ENCODE results near the gene DGUOK.
A peak's percentile ranks its signal among the peaks of the same experiment; 100 is the strongest.

Gene DGUOK

DNA sequence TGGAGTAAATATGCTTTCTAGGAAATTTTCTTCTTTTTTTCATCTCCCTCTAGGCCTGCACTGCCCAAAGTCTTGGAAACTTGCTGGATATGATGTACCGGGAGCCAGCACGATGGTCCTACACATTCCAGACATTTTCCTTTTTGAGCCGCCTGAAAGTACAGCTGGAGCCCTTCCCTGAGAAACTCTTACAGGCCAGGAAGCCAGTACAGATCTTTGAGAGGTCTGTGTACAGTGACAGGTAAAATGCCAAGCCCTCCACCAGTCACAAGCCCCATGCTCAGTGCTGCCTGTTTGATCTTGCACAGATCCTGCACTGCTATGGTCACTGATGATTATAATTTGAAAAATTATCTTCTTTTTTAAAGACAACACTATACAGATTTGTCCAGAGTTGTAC is 20.0 kb downstream of the DGUOK start:
- Histone ChIP-seq H3K4me2 (ENCODE audit: low read length) (no peak overlapping the region), H3K79me2 (ENCODE audit: control insufficient read depth, insufficient read depth, low read length, poor library complexity) (no peaks in the 10 kb centered on the region), H2BK5ac (ENCODE audit: low read depth, low read length, poor library complexity) (no peak overlapping the region), H3K4me1 (ENCODE audit: control insufficient read depth in 1 of 2, insufficient read depth in 2 of 2, low read length in 2 of 2) (peaks cover 0 to 2% of the 10 kb centered on the region in 2 experiments), H4K91ac (ENCODE audit: low read depth, low read length) (no peak overlapping the region), H3K27ac (ENCODE audit: low read depth, low read length) (no peak overlapping the region), H3K27me3 (ENCODE audit: insufficient read depth, low read length) (no peaks in the 10 kb centered on the region), H3K4ac (ENCODE audit: low read depth, low read length) (no peak overlapping the region), H3K79me1 (ENCODE audit: low read length) (no peaks in the 10 kb centered on the region), H2AFZ (ENCODE audit: insufficient read depth, low read length, poor library complexity) (no peak overlapping the region), H3K18ac (ENCODE audit: low read length) (no peak overlapping the region), H4K8ac (ENCODE audit: low read depth, low read length) (no peak overlapping the region), H3K4me3 (ENCODE audit: low read depth, low read length) (no peak overlapping the region), H3K36me3 (ENCODE audit: control insufficient read depth in 1 of 2, insufficient read depth in 2 of 2, low read length in 2 of 2) (peaks cover 17 to 32% of the 10 kb centered on the region in 2 experiments), H2AK5ac (ENCODE audit: low read length) (no peak overlapping the region), H3K23ac (ENCODE audit: low read length) (no peak overlapping the region), H3K9ac (ENCODE audit: low read length) (no peak overlapping the region), H2BK12ac (ENCODE audit: low read length) (no peak overlapping the region), H4K12ac (ENCODE audit: low read depth, low read length) (no peak overlapping the region), H3K14ac (ENCODE audit: low read length) (no peak overlapping the region), H3K9me3 (ENCODE audit: insufficient read depth, low read depth, low read length) (no peaks in the 10 kb centered on the region), H2BK120ac (ENCODE audit: insufficient read depth, low read length, poor library complexity) (no peak overlapping the region)
- no peak for DNase-seq
- WGBS (ENCODE audit: extremely low coverage, insufficient coverage, insufficient read length): no CpG with 5 or more reads among the region's 3 CpGs

DNA sequence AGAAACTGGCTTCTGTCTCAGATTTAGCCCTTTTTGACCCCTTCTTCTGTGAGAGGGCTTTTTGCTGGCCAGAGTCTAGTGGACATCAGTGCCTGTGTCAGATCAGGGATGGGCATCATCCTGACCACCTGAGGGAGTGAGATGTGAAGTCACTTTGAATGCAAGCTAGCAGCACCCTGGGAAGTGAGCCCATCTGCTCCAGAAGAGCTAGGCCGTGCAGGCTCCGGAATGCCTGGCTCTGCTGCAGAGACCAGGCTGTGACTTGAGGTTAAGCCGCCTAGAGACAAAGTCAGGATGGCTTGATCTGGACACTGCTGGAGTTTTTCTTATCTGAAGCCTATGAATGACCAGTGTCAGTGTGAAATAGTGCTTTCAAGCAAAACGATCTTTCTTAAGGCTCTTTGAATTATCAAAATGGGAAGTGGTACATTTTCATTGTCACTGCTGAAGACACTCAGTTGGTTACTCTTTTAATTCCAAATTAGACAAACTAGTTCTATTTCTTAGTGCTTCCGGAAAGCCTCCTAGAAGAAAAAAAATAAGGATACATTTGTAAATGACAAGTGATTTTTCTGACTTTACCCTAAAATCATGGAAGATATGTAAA is 20.8 kb downstream of the DGUOK start:
- H2BK12ac ChIP-seq (ENCODE audit: low read length): no peak overlapping the region
- WGBS (ENCODE audit: extremely low coverage, insufficient coverage, insufficient read length): no CpG with 5 or more reads among the region's 5 CpGs
- no peaks in the 10 kb centered on the region for H3K9me3 ChIP-seq (ENCODE audit: insufficient read depth, low read depth, low read length)

DNA sequence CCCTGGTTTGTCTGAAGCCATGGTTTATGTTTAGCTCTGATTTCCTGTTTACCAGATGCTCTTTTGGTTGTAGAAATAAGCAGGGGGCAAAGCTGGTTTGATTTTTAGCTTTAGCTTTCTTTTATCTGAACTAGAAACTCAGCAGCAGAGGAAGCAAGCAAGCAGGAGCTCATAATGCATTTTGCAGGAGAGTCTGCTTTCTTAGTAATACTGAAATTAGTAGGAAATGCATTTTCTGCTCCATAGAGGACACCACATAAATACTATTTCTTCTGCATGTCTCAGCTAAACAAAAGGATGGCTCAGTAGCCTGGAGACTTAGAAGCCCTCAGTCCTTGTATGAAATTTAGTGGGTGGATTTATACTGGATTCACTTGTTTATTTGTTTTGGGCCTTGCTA is 23.1 kb downstream of the DGUOK start:
- no peak overlapping the region for H3K4me3 ChIP-seq (ENCODE audit: low read depth, low read length)
- no peaks in the 10 kb centered on the region for H3K79me1 ChIP-seq (ENCODE audit: low read length)
- H3K9me3 ChIP-seq (ENCODE audit: insufficient read depth, low read depth, low read length): no peaks in the 10 kb centered on the region
- no peak overlapping the region for H3K4ac ChIP-seq (ENCODE audit: low read depth, low read length)
- H2BK5ac ChIP-seq (ENCODE audit: low read depth, low read length, poor library complexity): no peak overlapping the region
- no peak overlapping the region for H4K91ac ChIP-seq (ENCODE audit: low read depth, low read length)
- H2AFZ ChIP-seq (ENCODE audit: insufficient read depth, low read length, poor library complexity): no peak overlapping the region
- H3K36me3 ChIP-seq (ENCODE audit: control insufficient read depth in 1 of 2, insufficient read depth in 2 of 2, low read length in 2 of 2): peaks cover 26 to 53% of the 10 kb centered on the region in 2 experiments
- no peaks in the 10 kb centered on the region for H3K27me3 ChIP-seq (ENCODE audit: insufficient read depth, low read length)
- H3K14ac ChIP-seq (ENCODE audit: low read length): no peak overlapping the region
- no peak overlapping the region for H3K27ac ChIP-seq (ENCODE audit: low read depth, low read length)
- H3K18ac ChIP-seq (ENCODE audit: low read length): no peak overlapping the region
- no peaks in the 10 kb centered on the region for H3K4me1 ChIP-seq (ENCODE audit: control insufficient read depth in 1 of 2, insufficient read depth in 2 of 2, low read length in 2 of 2)
- H2BK120ac ChIP-seq (ENCODE audit: insufficient read depth, low read length, poor library complexity): no peak overlapping the region
- no peak overlapping the region for H4K8ac ChIP-seq (ENCODE audit: low read depth, low read length)
- no peak overlapping the region for H3K4me2 ChIP-seq (ENCODE audit: low read length)
- no peak overlapping the region for H2AK5ac ChIP-seq (ENCODE audit: low read length)
- no peaks in the 10 kb centered on the region for H3K79me2 ChIP-seq (ENCODE audit: control insufficient read depth, insufficient read depth, low read length, poor library complexity)
- DNase-seq: no peak
- H3K9ac ChIP-seq (ENCODE audit: low read length): no peak overlapping the region
- H4K12ac ChIP-seq (ENCODE audit: low read depth, low read length): no peak overlapping the region
- H3K23ac ChIP-seq (ENCODE audit: low read length): no peak overlapping the region
- H2BK12ac ChIP-seq (ENCODE audit: low read length): no peak overlapping the region

More for the DNA sequence above, 20.8 kb downstream of the DGUOK start:
- no peak overlapping the region for H3K4ac ChIP-seq (ENCODE audit: low read depth, low read length)
- no peak overlapping the region for H3K23ac ChIP-seq (ENCODE audit: low read length)
- H3K14ac ChIP-seq (ENCODE audit: low read length): no peak overlapping the region
- H2BK120ac ChIP-seq (ENCODE audit: insufficient read depth, low read length, poor library complexity): no peak overlapping the region
- no peak overlapping the region for H4K12ac ChIP-seq (ENCODE audit: low read depth, low read length)
- H3K36me3 ChIP-seq (ENCODE audit: control insufficient read depth in 1 of 2, insufficient read depth in 2 of 2, low read length in 2 of 2): peaks cover 20 to 40% of the 10 kb centered on the region in 2 experiments
- DNase-seq: no peak
- H3K79me2 ChIP-seq (ENCODE audit: control insufficient read depth, insufficient read depth, low read length, poor library complexity): no peaks in the 10 kb centered on the region
- no peak overlapping the region for H3K27ac ChIP-seq (ENCODE audit: low read depth, low read length)
- no peak overlapping the region for H2AK5ac ChIP-seq (ENCODE audit: low read length)
- H2AFZ ChIP-seq (ENCODE audit: insufficient read depth, low read length, poor library complexity): no peak overlapping the region
- H3K27me3 ChIP-seq (ENCODE audit: insufficient read depth, low read length): no peaks in the 10 kb centered on the region
- H3K79me1 ChIP-seq (ENCODE audit: low read length): no peaks in the 10 kb centered on the region
- no peak overlapping the region for H4K8ac ChIP-seq (ENCODE audit: low read depth, low read length)
- no peak overlapping the region for H3K4me3 ChIP-seq (ENCODE audit: low read depth, low read length)
- H3K18ac ChIP-seq (ENCODE audit: low read length): peak overlapping the region; percentile 29
- H3K4me2 ChIP-seq (ENCODE audit: low read length): no peak overlapping the region
- no peak overlapping the region for H3K9ac ChIP-seq (ENCODE audit: low read length)
- H3K4me1 ChIP-seq (ENCODE audit: control insufficient read depth in 1 of 2, insufficient read depth in 2 of 2, low read length in 2 of 2): peaks cover 0 to 2% of the 10 kb centered on the region in 2 experiments
- no peak overlapping the region for H2BK5ac ChIP-seq (ENCODE audit: low read depth, low read length, poor library complexity)
- H4K91ac ChIP-seq (ENCODE audit: low read depth, low read length): no peak overlapping the region

DNA sequence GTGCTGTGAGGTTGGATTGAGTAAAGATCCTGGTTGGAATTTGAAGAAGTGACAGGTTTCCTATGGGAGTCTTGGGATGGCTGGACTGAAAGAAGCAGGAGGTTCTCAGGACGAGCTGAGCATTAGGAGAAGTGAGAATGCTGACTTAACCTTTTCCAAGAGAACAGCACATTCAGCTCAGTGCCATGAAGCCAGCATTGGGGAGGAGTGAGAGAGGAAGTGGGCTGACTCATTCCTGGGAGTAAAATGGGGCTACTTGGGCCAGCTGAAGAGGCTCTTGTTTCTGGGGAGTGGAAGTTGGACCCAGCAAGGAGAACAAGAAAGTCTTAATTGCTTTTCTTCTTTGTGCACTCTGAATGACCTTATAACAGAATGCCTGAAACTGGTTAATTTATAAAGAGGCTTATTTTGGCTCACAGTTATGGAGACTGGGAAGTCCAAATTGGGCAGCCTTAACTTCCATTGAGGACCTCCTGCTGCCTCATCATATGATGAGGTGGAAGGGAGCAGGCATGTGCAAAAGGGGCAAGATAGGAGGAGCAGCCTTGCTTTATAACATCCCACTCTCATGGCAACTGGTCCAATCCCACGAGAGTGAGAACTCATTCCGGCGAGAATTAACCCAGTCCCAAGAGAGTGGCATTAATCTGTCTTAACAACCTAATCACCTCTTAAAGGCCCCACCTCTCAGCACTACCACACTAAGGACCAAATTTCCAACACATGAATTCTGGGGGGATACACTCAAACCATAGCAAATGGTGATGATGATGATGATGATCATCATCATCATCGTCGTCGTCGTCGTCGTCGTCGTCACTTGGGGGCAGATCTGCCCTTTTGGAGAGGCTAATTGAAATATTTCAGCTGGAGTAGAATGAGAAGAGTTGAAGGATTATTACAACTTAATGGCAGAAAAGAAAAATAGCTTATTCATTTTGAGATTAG is 26.1 kb downstream of the DGUOK start:
- H3K14ac ChIP-seq (ENCODE audit: low read length): no peak overlapping the region
- no peak overlapping the region for H3K4me2 ChIP-seq (ENCODE audit: low read length)
- no CpG with 5 or more reads among the region's 12 CpGs for WGBS (ENCODE audit: extremely low coverage, insufficient coverage, insufficient read length)
- no peak overlapping the region for H3K9ac ChIP-seq (ENCODE audit: low read length)
- H2BK5ac ChIP-seq (ENCODE audit: low read depth, low read length, poor library complexity): no peak overlapping the region
- no peak overlapping the region for H4K8ac ChIP-seq (ENCODE audit: low read depth, low read length)
- H3K79me2 ChIP-seq (ENCODE audit: control insufficient read depth, insufficient read depth, low read length, poor library complexity): no peaks in the 10 kb centered on the region
- H3K36me3 ChIP-seq (ENCODE audit: control insufficient read depth in 1 of 2, insufficient read depth in 2 of 2, low read length in 2 of 2): peaks cover 30 to 54% of the 10 kb centered on the region in 2 experiments
- H3K79me1 ChIP-seq (ENCODE audit: low read length): no peaks in the 10 kb centered on the region
- DNase-seq: peak in 1 of 2 donors; percentile 21
- H3K4ac ChIP-seq (ENCODE audit: low read depth, low read length): no peak overlapping the region
- no peak overlapping the region for H3K27ac ChIP-seq (ENCODE audit: low read depth, low read length)
- H3K27me3 ChIP-seq (ENCODE audit: insufficient read depth, low read length): no peaks in the 10 kb centered on the region
- H3K4me1 ChIP-seq (ENCODE audit: control insufficient read depth in 1 of 2, insufficient read depth in 2 of 2, low read length in 2 of 2): no peaks in the 10 kb centered on the region
- H3K4me3 ChIP-seq (ENCODE audit: low read depth, low read length): no peak overlapping the region
- no peak overlapping the region for H2BK120ac ChIP-seq (ENCODE audit: insufficient read depth, low read length, poor library complexity)
- no peak overlapping the region for H2AFZ ChIP-seq (ENCODE audit: insufficient read depth, low read length, poor library complexity)
- H3K23ac ChIP-seq (ENCODE audit: low read length): no peak overlapping the region
- no peak overlapping the region for H3K18ac ChIP-seq (ENCODE audit: low read length)
- no peak overlapping the region for H2BK12ac ChIP-seq (ENCODE audit: low read length)
- H4K91ac ChIP-seq (ENCODE audit: low read depth, low read length): no peak overlapping the region
- H3K9me3 ChIP-seq (ENCODE audit: insufficient read depth, low read depth, low read length): no peaks in the 10 kb centered on the region
- no peak overlapping the region for H4K12ac ChIP-seq (ENCODE audit: low read depth, low read length)
- H2AK5ac ChIP-seq (ENCODE audit: low read length): no peak overlapping the region
